HCT116 (cell line): ENCODE measurements around the gene HNF1B. TPM values are rescaled to one million over a fixed set of nuclear protein-coding genes. Genes with fewer than 3 reads are reported as not detected.

Source experiments
- ATAC-seq: fragments of 200-7000 bp; cut with Tn5 transposase; 2 replicates; pipeline ENCODE4 v1.9.1; 2020; ENCODE audit warnings: mild to moderate bottlenecking, moderate library complexity
- BruUV-seq: library from RNA; stranded (reverse); fragments of 400-500 nt; replicated peaks from 2 replicates; lab custom pipeline; 2021; lab: Mats Ljungman, UMichigan
- CTCF ChIA-PET: fragments of 300-600 bp; sonication (Branson Sonifier 250); formaldehyde crosslinking; loops from one replicate; lab custom pipeline; 2021; ENCODE audit warnings: antibody characterized with exemption; lab: Charles Lee
- POLR2A ChIA-PET: fragments of 300-600, 350-600 bp; sonication (Branson Sonifier 250); formaldehyde crosslinking; loops from one replicate; lab custom pipeline; 2021; ENCODE audit warnings: antibody characterized with exemption; lab: Charles Lee
- RAD21 ChIA-PET, 2 experiments: fragments of 300-600 bp; sonication (Branson Sonifier 250); formaldehyde crosslinking; loops; one replicate each; lab custom pipeline; 2023; ENCODE audit warnings: low total read pairs in 2 of 2; ENCODE audit not compliant: uncharacterized antibody in 2 of 2, unreplicated experiment in 2 of 2, low non-redundant PET in 1 of 2; lab: Charles Lee
- DNase-seq: peaks from one replicate; pipeline ENCODE4 v3.0.0-alpha.2; 2010; ENCODE audit warnings: low read depth, low spot score
- H2AFZ ChIP-seq: fragments of 200-600 bp; shearing (Covaris generic), sonication (generic); 2 replicates; pipeline ENCODE4 v1.6.1; 2017; ENCODE audit warnings: low read depth, mixed run types, mixed read lengths, antibody characterized with exemption, low read length; ENCODE audit not compliant: poor library complexity, severe bottlenecking
- H3K27ac ChIP-seq: 2 replicates; pipeline ENCODE4 v1.5.1; 2012; ENCODE audit warnings: low read depth, low read length
- H3K27me3 ChIP-seq: fragments of 200-600 bp; sonication (generic); 2 replicates; pipeline ENCODE4 v1.6.1; 2016; ENCODE audit warnings: mixed run types, low read length, mixed read lengths; ENCODE audit not compliant: insufficient read depth
- H3K36me3 ChIP-seq, 2 experiments: fragments of 200-500 bp in 1 of 2; fragments of 200-600 bp in 1 of 2; sonication (Bioruptor generic) in 1 of 2; sonication (generic) in 1 of 2; 2 replicates each; pipeline versions ENCODE4 v1.5.1 to v1.6.1; 2014 to 2016; ENCODE audit warnings: low read length in 2 of 2, inconsistent platforms in 1 of 2, mixed read lengths in 1 of 2, mixed run types in 1 of 2; ENCODE audit not compliant: insufficient read depth in 2 of 2, control insufficient read depth in 1 of 2
- H3K4me1 ChIP-seq, 2 experiments: fragments of 200-600 bp in 1 of 2; sonication (generic) in 1 of 2; 2 replicates each; pipeline versions ENCODE4 v1.5.1 to v1.6.1; 2012 to 2017; ENCODE audit warnings: low read length in 2 of 2, inconsistent platforms in 1 of 2, mild to moderate bottlenecking in 1 of 2, mixed read lengths in 1 of 2, mixed run types in 1 of 2, moderate library complexity in 1 of 2; ENCODE audit not compliant: insufficient read depth in 2 of 2, control insufficient read depth in 1 of 2
- H3K4me2 ChIP-seq: fragments of 200-600 bp; sonication (generic); 2 replicates; pipeline ENCODE4 v1.6.1; 2017; ENCODE audit warnings: mixed run types, low read length, mixed read lengths
- H3K4me3 ChIP-seq, 2 experiments: fragments of 200-600 bp in 1 of 2; sonication (generic) in 1 of 2; replicated peaks in 1 of 2; 2 replicates each; pipeline ENCODE4 v1.5.1; 2011 to 2016; ENCODE audit warnings: low read length in 2 of 2, control low read depth in 1 of 2, low read depth in 1 of 2, mild to moderate bottlenecking in 1 of 2, mixed read lengths in 1 of 2, mixed run types in 1 of 2
- H3K79me2 ChIP-seq: fragments of 200-600 bp; sonication (generic); 2 replicates; pipeline ENCODE4 v1.6.1; 2017; ENCODE audit warnings: mild to moderate bottlenecking, mixed run types, low read length, moderate library complexity, mixed read lengths; ENCODE audit not compliant: insufficient read depth
- H3K9ac ChIP-seq: fragments of 200-600 bp; sonication (generic); 2 replicates; pipeline ENCODE4 v1.6.1; 2016; ENCODE audit warnings: low read length, mixed read lengths
- H3K9me2 ChIP-seq: fragments of 200-600 bp; sonication (generic), shearing (Covaris generic); 2 replicates; pipeline ENCODE4 v1.6.1; 2017; ENCODE audit warnings: mixed run types, mild to moderate bottlenecking, moderate library complexity; ENCODE audit not compliant: insufficient read depth
- H3K9me3 ChIP-seq, 2 experiments: fragments of 200-500 bp in 1 of 2; fragments of 200-600 bp in 1 of 2; sonication (Bioruptor generic) in 1 of 2; sonication (generic) in 1 of 2; 2 replicates each; pipeline ENCODE4 v1.6.1; 2014 to 2017; ENCODE audit warnings: low read length in 2 of 2, mixed read lengths in 2 of 2, inconsistent platforms in 1 of 2, low read depth in 1 of 2, mild to moderate bottlenecking in 1 of 2, mixed run types in 1 of 2, moderate library complexity in 1 of 2; ENCODE audit not compliant: control insufficient read depth in 1 of 2, insufficient read depth in 1 of 2
- H4K20me1 ChIP-seq: fragments of 200-600 bp; sonication (generic), shearing (Covaris generic); 2 replicates; pipeline ENCODE4 v1.6.1; 2017; ENCODE audit warnings: mixed run types, mild to moderate bottlenecking, moderate library complexity; ENCODE audit not compliant: insufficient read depth
- EGR1 ChIP-seq: IDR thresholded peaks from 2 replicates; pipeline ENCODE4 v1.6.1; 2012; ENCODE audit warnings: low read depth
- EZH2phosphoT487 ChIP-seq: fragments of 200-600 bp; IDR thresholded peaks from 2 replicates; pipeline ENCODE4 v1.6.1; 2018; ENCODE audit warnings: antibody characterized with exemption, borderline replicate concordance
- FOSL1 ChIP-seq: IDR thresholded peaks from 2 replicates; pipeline ENCODE4 v1.6.1; 2012; ENCODE audit warnings: low read depth
- POLR2AphosphoS5 ChIP-seq: IDR thresholded peaks from 2 replicates; pipeline ENCODE4 v1.6.1; 2011; ENCODE audit warnings: mild to moderate bottlenecking, low read depth, low read length, moderate library complexity
- RAD21 ChIP-seq: IDR thresholded peaks from 2 replicates; pipeline ENCODE4 v1.6.1; 2012; ENCODE audit warnings: low read depth, mild to moderate bottlenecking
- REST ChIP-seq: IDR thresholded peaks from 2 replicates; pipeline ENCODE4 v1.6.1; 2012; ENCODE audit warnings: low read depth
- SIN3A ChIP-seq: IDR thresholded peaks from 2 replicates; pipeline ENCODE4 v1.6.1; 2012; ENCODE audit warnings: low read depth
- SP1 ChIP-seq: IDR thresholded peaks from 2 replicates; pipeline ENCODE4 v1.6.1; 2012; ENCODE audit warnings: low read depth
- ZBTB33 ChIP-seq: IDR thresholded peaks from 2 replicates; pipeline ENCODE4 v1.6.1; 2011; ENCODE audit warnings: mild to moderate bottlenecking, low read length, moderate library complexity; ENCODE audit not compliant: insufficient replicate concordance; ENCODE audit errors: extremely low read depth
- ZFX ChIP-seq: fragments of 450-650 bp; IDR thresholded peaks from 2 replicates; pipeline ENCODE4 v1.6.1; 2017
- intact Hi-C: fragments of 100-400 bp; cut with micrococcal nuclease; formaldehyde crosslinking; loops from 2 replicates; pipeline ENCODE4 v1.10.0; 2022
- total RNA-seq: library from RNA; stranded (reverse); gene quantifications from one replicate; pipeline ENCODE4 v1.2.1, GENCODE V29; 2021; ENCODE audit not compliant: unreplicated experiment

Gene HNF1B
- total RNA-seq, 1 experiment from 2014 or later = 3.6 TPM

GRCh38 chr17:37792787-37793186 lies 47.9 kb upstream of the HNF1B start:
- Histone ChIP-seq H2AFZ (no peak overlapping the region), H3K79me2 (no peaks in the 10 kb centered on the region), H3K27ac (no peak overlapping the region), H3K9me3 (no peaks in the 10 kb centered on the region), H3K36me3 (no peaks in the 10 kb centered on the region), H4K20me1 (no peaks in the 10 kb centered on the region), H3K4me1 (no peaks in the 10 kb centered on the region), H3K4me2 (no peak overlapping the region), H3K4me3 (no peak overlapping the region), H3K9me2 (no peaks in the 10 kb centered on the region), H3K27me3 (no peaks in the 10 kb centered on the region), H3K9ac (no peak overlapping the region)
- TF ChIP-seq POLR2AphosphoS5 (no peak), FOSL1 (no peak), ZFX (no peak), ZBTB33 (no peak), EGR1 (no peak), SIN3A (no peak), REST (no peak), EZH2phosphoT487 (no peak), SP1 (no peak), RAD21 (no peak)
- RAD21 ChIA-PET = no interaction called here
- CTCF ChIA-PET = no interaction called here
- DNase-seq = no peak
- POLR2A ChIA-PET = no interaction called here
- no TSS peak for BruUV-seq
- no peak for ATAC-seq
- intact Hi-C loops = no loop called here
